GM12878 (cell line): ENCODE measurements around the gene LDLRAD4.

Source experiments
- CTCF ChIP-seq, 3 experiments: IDR thresholded peaks in 2 of 3; conservative IDR thresholded peaks in 1 of 3; 2 replicates each; pipeline ENCODE4 v1.5.1; 2011; ENCODE audit warnings: low read depth in 3 of 3, low read length in 3 of 3, mild to moderate bottlenecking in 3 of 3, control low read depth in 2 of 3, moderate library complexity in 2 of 3, inconsistent platforms in 1 of 3, mixed read lengths in 1 of 3; ENCODE audit not compliant: control insufficient read depth in 2 of 3, insufficient read depth in 1 of 3; ENCODE audit errors: extremely low read depth in 1 of 3
- MXI1 ChIP-seq: fragments of 150-350 bp; IDR thresholded peaks from 2 replicates; pipeline ENCODE4 v1.6.1; 2011; ENCODE audit warnings: low read depth, mild to moderate bottlenecking, inconsistent platforms, low read length, improper control_type of control experiment

GRCh38 chr18:13291745-13292447, 73.3 kb downstream of the LDLRAD4 start:
- TF ChIP-seq MXI1 (no peak), CTCF (IDR thresholded peaks at IDR 0.05 in 2 of 3, conservative IDR thresholded peaks at IDR 0.05 in 1 of 3; ENCODE audit: control insufficient read depth in 2 of 3, extremely low read depth in 1 of 3, insufficient read depth in 1 of 3, low read depth in 3 of 3, low read length in 3 of 3) (no peak)
